Epithelial cell of alveolus of lung (primary cell): ENCODE results near the gene GPR27. TPM values are rescaled to one million over a fixed set of nuclear protein-coding genes. Genes with fewer than 3 reads are reported as not detected.

Experiments
- total RNA-seq: library from RNA; depleted of rRNA; stranded (reverse); fragments of >200 nt; gene quantifications from 2 replicates; pipeline ENCODE4 v1.2.1, GENCODE V29; 2015

Gene GPR27
- total RNA-seq = not detected in 2 replicates

DNA sequence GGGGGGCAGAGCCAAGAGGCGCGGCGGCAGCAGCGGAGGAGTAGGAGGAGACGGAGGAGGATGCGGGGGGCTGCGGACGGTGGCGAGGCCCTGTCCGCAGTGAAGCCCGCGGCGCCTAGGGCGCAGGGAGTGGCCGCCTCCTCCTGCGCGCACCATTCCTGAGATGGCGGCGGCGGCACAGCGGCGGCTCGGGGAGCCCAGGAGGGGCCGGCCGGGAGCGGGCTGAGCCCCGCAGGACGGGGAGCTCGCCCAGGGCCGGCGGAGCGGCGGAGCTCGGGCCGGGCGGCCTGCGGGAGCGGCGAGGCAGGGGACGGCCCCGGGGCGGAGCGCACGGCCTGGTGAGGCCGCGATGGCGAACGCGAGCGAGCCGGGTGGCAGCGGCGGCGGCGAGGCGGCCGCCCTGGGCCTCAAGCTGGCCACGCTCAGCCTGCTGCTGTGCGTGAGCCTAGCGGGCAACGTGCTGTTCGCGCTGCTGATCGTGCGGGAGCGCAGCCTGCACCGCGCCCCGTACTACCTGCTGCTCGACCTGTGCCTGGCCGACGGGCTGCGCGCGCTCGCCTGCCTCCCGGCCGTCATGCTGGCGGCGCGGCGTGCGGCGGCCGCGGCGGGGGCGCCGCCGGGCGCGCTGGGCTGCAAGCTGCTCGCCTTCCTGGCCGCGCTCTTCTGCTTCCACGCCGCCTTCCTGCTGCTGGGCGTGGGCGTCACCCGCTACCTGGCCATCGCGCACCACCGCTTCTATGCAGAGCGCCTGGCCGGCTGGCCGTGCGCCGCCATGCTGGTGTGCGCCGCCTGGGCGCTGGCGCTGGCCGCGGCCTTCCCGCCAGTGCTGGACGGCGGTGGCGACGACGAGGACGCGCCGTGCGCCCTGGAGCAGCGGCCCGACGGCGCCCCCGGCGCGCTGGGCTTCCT, at the start of gene GPR27:
GPR27 (plus strand) TSS at position 155 of the 909 bp plus-strand sequence; CDS start at position 350, 195 bp downstream.

DNA sequence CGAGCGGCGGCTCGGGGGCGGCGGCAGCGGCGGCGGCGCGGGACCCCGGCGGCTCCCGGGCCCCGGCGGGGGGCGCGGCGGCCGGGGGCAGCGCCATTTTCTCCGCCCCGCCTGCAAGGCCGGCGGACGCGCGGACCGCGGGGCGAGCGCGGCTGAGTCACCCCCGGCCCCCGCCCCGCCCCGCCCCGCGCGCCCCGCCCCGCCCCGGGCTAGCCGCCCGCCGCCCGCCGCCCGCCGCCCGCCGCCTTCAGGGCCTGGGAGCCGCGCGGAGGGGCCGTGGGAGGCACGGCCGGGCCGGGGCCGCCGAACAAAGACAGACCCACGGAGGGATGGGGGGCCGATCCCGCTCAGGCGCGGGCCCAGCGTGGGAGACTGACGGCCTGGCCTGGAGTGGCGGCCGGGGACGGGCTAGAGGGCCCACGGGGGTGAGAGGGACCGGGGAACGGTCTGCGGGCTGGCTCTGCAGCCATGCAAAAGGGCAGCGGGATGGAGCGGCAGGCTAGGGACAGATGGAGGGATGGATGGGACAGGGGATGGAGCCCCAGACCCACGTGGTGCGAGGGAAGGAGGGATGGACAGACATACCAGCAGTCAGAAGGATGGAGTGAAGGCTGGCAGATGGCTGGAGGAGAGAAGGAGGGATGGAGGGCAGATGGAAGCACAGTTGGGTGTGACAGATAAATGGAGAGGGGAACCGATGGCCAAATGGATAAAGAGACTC, 28.2 kb upstream of the GPR27 start, which contains the start of gene EIF4E3:
EIF4E3 (minus strand) TSS at position 132 of the 721 bp plus-strand sequence; CDS start at position 97, 35 bp downstream.

GRCh38 chr3:71784914-71785531, 31.4 kb downstream of the GPR27 start, which contains the start of gene PROK2:
TSS of gene PROK2 (minus strand) at chr3:71785148. CDS start at chr3:71785052, 96 bp downstream.

Other genes starting within 250 kb of the GPR27 start
- gene FOXP1, start 170.1 kb upstream of the GPR27 start, total RNA-seq = 35.6 and 57.7 TPM in 2 replicates
- gene EIF4E3, start 28.5 kb upstream of the GPR27 start, total RNA-seq = 2.7 and 4.0 TPM in 2 replicates
- gene PROK2, start 31.3 kb downstream of the GPR27 start, total RNA-seq = not detected in 2 replicates